ENCODE results near the gene ADD2. TPM values are rescaled to one million over a fixed set of nuclear protein-coding genes. Genes with fewer than 3 reads are reported as not detected.

The ADD2 gene
- total RNA-seq, 2 donors from 2014 or later, result 14.8 to 53.0 TPM

GRCh38 chr2:70607121-70607561 is 160.9 kb downstream of the ADD2 start:
- 93 to 95% methylated on average over 6 to 8 of the region's 8 CpGs for WGBS, 2 experiments (ENCODE audit: insufficient coverage in 1 of 2, insufficient read length in 1 of 2)
- no peak overlapping the region for H3K4me3 ChIP-seq (ENCODE audit: low read length)
- DNase-seq, result no peak
- peaks cover 16% of the 10 kb centered on the region for H3K27me3 ChIP-seq (ENCODE audit: control insufficient read depth, insufficient read depth, low read length, poor library complexity, severe bottlenecking)
- Mint-ChIP-seq H3K4me1 (no peaks in the 10 kb centered on the region), H3K4me3 (no peak overlapping the region), H3K27me3 (ENCODE audit: insufficient read depth) (peaks cover 2% of the 10 kb centered on the region), H3K36me3 (ENCODE audit: low read depth) (no peaks in the 10 kb centered on the region), H3K27ac (no peak overlapping the region), H3K9me3 (no peaks in the 10 kb centered on the region)
- no peak overlapping the region for H3K9ac ChIP-seq (ENCODE audit: extremely low read depth, low read length, poor library complexity, severe bottlenecking)
- no peak for TF ChIP-seq CTCF (conservative IDR thresholded peaks at IDR 0.05)
- no peaks in the 10 kb centered on the region for H3K36me3 ChIP-seq (ENCODE audit: control insufficient read depth, insufficient read depth, low read length)
- H3K9me3 ChIP-seq (ENCODE audit: control insufficient read depth, low read length), result no peaks in the 10 kb centered on the region
- H3K4me1 ChIP-seq (ENCODE audit: control insufficient read depth, insufficient read depth, low read length), result no peaks in the 10 kb centered on the region
- H3K27ac ChIP-seq (ENCODE audit: low read depth, low read length), result no peak overlapping the region

Other genes starting within 250 kb of the ADD2 start
- 1 to 10 TPM; 2.0 to 3.2 TPM for gene TGFA, start 214.4 kb downstream of the ADD2 start, total RNA-seq
- not detected for gene FIGLA, start 22.4 kb upstream of the ADD2 start, total RNA-seq
- not detected for gene CLEC4F, start 52.4 kb upstream of the ADD2 start, total RNA-seq
- gene CD207, start 67.6 kb upstream of the ADD2 start, total RNA-seq, result not detected
- under 1 TPM; 0.24 to 0.40 TPM for gene VAX2, start 132.4 kb upstream of the ADD2 start, total RNA-seq
- gene ATP6V1B1, start 167.7 kb upstream of the ADD2 start, total RNA-seq, result not detected
- under 1 TPM; 0.24 to 0.97 TPM for gene ANKRD53, start 210.4 kb upstream of the ADD2 start, total RNA-seq
- gene TEX261, start 226.7 kb upstream of the ADD2 start, total RNA-seq, result 10 to 100 TPM; 13.3 to 19.9 TPM